ENCODE results near the gene VMP1.

- no peak for TF ChIP-seq CTCF (IDR thresholded peaks at IDR 0.05)
- TF ChIP-seq POLR2A (IDR thresholded peaks at IDR 0.05), result no peak
These were observed 90.7 kb downstream of the VMP1 start for GRCh38 chr17:59798111-59798510.
